ENCODE data around the gene ZNF516.
"Not testable (repeated sequence)": the region's sequence is repeated elsewhere in the genome, so short reads cannot be mapped to it uniquely, and the experiment has no call there.

The ZNF516 gene, protein sequence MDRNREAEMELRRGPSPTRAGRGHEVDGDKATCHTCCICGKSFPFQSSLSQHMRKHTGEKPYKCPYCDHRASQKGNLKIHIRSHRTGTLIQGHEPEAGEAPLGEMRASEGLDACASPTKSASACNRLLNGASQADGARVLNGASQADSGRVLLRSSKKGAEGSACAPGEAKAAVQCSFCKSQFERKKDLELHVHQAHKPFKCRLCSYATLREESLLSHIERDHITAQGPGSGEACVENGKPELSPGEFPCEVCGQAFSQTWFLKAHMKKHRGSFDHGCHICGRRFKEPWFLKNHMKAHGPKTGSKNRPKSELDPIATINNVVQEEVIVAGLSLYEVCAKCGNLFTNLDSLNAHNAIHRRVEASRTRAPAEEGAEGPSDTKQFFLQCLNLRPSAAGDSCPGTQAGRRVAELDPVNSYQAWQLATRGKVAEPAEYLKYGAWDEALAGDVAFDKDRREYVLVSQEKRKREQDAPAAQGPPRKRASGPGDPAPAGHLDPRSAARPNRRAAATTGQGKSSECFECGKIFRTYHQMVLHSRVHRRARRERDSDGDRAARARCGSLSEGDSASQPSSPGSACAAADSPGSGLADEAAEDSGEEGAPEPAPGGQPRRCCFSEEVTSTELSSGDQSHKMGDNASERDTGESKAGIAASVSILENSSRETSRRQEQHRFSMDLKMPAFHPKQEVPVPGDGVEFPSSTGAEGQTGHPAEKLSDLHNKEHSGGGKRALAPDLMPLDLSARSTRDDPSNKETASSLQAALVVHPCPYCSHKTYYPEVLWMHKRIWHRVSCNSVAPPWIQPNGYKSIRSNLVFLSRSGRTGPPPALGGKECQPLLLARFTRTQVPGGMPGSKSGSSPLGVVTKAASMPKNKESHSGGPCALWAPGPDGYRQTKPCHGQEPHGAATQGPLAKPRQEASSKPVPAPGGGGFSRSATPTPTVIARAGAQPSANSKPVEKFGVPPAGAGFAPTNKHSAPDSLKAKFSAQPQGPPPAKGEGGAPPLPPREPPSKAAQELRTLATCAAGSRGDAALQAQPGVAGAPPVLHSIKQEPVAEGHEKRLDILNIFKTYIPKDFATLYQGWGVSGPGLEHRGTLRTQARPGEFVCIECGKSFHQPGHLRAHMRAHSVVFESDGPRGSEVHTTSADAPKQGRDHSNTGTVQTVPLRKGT

DNA sequence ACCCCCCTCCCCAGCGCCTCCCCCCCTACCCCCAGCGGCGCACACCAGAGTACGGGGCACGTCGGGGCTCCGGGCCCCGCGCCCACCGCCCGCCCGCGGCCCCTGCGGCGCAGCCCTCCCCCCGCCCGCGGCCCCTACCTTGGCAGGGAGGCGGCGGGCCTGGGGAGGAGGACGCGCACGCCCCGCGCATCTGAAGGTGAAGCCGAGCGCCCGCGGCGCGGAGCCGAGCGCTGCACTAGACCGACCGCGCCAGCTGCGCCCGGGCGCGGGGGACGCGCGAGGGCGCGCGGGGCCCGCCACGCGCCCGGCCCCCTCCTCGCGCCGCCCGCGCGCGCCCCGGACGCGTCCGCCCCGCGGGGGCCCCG, at the start of gene ZNF516:
Gene ZNF516, minus strand, starts transcription at position 237 of the 365 bp plus-strand sequence. CDS start 52,188 bp downstream, outside the sequence.
- no peak for FAIRE-seq

DNA sequence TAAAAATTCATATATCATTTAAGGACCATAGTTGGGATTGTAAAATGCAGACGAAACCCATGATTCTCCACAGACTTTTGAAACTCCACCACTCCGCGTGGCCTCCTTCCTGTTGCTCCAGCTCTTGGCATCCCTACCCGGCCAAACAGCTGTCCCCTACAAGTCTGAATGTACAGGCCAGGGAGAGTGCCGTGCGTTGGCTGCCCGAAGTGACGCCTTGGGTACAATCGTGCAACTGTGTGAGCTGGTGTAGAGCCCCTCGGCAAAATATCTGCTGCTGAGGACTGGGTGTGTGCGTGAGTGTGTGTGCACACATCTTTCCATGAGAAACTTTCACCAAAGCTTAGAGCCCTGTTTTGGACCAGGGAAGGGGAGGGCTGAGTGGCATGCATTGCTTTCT, 43.8 kb upstream of the ZNF516 start:
- no peak for FAIRE-seq

DNA sequence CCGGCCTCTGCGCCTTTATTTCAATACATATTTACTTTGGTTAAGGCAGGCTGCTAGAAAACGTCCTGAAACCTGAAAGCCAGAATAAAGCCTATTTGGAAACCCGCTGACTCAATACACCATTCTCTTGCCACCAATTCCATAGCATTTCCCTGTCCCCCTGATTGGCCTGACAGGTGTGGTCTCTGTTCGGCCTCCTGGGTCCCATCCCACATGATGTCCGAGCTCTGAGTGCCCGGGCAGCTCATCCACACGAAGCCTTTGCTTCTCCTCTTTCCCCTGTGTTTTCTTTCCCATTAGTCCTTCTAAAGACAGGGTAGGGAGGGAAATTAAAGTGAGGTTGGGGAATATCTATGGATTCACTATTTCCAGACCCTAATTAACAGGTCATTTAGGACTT, 42.6 kb upstream of the ZNF516 start:
- FAIRE-seq: no peak

DNA sequence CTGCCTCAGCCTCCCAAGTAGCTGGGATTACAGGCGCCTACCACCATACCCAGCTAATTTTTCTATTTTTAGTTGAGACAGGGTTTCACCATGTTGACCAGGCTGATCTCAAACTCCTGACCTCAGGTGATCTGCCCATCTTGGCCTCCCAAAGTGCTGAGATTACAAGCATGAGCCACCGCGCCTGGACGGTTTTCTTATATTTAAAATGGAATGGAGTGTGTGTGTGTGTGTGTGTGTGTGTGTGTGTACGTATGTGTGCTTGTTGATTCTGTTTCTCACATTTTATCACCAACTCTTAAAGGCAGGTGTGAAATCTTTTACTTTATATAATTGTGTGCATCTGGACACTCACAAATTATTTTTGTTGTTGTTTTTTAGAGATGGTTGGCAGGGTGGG, 41.6 kb upstream of the ZNF516 start:
- not testable (repeated sequence) for FAIRE-seq

DNA sequence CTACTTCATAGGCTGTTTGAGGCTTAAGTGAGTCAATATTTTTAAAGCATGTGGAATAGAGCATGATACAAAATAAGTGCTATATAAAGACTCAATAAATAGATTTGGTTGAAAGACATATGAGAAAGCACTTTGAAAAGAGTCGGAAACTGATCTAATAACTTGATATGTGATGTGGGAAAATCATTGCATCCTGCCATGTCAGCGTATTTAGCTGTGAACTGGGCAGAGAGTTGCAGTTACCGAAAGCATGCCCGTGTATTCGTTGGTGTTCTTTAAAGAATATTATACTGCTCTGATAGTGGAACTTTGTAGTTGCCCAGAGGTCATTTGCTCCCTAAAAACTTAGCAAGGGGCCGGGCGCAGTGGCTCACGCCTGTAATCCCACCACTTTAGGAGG, 37.8 kb upstream of the ZNF516 start:
- FAIRE-seq: no peak

DNA sequence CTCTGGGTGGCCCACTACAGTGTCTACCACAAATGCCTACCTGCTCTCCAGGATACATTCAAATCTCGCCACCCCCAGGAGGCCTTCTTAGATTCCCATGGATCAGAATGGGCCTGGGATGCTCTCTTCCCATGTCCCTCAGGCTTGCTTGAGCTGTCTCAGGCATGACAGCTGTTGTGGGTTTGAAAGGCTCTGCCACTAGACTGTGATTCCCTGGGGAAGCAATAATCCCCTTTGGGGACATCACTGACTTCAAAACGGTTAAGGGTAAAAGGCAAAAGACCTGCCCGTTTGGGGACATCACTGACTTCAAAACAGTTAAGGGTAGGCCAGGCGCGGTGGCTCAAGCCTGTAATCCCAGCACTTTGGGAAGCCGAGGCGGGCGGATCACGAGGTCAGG, 35.8 kb upstream of the ZNF516 start:
- FAIRE-seq: no peak

DNA sequence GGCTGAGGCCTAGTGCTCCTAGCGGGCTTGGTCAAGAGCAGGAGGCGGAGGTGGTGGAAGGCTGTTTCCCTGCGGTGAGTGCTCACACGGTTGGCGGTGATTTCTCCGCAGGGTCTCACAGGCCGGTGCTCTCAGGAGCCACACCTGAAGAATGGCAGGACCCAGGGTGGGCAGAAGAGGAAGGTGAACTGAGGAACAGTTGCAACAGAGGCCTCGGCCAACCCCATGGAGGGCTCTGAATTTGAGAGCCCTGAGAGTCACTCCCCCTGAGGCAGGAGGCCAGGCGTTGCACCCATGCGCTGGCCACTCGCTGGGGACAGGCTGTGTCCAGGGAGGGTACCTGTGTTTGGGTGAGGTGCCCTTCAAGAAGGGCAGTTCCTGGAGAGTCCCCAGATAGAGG, 35.3 kb upstream of the ZNF516 start:
- FAIRE-seq: no peak

DNA sequence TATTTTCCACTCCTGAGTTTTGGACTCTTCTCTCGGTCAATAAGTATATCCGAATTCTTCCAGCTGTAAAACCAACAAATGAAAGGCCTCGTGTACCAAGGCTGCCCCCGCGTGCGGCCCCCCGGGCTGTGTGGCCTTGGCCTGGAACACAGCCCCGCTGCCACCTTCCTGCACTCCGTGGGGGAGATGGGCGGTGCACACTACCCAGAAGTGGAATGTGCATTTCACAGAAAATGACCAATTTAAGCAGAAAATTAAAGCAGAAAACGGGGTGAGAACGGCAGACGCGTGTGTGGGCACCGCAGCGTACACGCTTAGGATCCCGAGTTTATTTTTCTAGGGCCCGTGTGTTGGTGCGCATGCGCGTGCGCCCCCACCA, 34.4 kb upstream of the ZNF516 start:
- FAIRE-seq: no peak

DNA sequence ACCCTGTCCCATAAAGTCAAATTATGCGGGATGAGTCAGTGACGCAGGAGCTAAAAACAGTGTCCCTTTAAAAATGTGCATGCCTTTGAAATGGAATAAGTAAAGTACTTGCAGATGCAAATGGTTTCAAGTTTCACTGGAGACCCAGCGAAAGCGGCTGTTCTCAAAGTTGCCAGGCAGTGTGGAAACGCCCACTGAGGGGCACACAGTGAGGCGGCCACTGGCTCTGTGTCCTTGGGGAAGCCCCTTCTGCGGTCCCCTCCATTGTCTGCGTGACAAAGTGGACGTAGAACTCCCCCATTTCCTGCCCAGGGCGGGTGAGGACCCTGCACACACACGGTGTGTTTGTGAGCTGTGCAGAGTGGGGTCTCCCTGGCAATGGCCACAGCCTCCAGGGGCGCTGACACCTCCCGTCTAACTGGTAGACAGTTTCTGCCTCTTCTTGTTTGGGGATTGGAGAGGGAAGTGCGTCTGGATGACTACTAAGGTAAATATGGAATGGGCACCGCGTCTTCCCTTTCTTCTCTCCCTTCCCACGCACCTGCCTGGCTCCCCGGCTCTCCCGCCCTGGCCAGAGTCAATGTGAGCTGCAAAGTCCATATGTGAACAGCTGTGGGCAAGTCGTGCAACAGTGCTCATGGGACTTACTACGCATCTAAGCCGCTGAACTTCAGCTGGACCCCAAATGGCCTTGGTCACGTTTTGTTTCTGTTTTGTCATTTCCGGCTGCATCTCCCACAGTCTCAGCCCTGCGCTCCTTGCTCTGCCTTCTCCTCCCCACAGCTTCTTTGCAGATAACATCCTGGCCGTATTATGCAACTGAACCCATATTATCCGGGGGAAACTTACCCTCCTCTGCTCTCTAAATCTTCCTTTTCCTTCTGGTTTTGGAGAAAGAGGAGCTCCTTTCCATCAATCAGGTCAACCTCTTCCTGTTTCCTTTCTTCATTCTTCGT, 33.7 kb upstream of the ZNF516 start:
- no peak for FAIRE-seq

DNA sequence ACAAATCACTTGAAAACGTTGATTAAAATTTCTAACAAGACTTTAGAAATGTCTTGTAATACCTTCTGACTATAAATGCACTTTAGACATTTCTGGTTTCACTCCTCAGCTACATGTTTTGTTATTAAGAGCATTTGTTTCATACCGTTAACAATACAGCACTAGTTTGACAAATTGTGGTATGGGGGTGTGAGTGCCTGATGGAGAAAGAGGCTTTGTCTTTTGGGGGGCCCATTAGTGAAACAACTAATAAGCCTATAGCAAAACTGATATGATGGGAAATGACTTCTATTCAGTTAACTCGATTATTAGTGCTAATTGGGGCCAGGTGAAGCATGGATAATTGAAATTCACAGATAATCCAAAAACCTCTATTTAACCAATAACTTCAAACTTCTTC, 30.9 kb upstream of the ZNF516 start:
- no peak for FAIRE-seq

DNA sequence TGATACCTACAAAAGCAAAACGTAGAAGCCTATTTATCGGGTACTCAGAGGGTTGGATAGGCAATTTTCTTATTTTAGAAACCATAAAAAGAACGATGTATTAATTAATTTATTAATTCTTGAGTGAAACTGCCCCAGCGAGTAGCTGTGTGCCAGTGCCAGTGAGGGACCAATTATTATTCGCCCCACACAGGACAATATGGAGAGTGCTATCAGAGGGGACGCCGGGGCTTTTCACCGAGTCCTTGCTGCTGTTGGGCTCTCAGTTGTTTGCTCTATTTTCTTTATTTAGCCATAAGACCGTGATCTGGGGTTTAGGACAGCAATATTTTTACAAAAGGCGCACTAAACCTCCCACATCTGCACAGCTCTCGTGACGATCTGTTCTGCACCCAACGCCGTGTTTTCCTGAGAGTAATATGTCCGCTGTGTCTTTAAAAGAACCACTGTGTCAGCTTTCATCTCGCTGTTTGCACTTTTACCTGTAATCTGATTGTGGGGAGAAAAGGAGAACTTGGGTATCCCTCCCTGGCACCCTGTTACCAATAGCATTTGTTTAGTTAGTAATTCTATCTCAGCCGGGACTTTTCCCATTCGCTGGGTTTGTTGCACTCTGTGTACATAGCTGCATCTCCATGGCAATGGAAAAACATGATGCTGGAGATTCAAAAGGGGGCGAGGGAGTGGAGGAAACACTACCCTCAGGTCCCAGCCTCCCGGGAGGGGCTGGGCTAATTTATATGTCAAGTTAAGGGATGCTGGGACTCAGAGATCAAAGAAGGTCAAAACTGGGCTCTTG, 30.1 kb upstream of the ZNF516 start:
- no peak for FAIRE-seq

DNA sequence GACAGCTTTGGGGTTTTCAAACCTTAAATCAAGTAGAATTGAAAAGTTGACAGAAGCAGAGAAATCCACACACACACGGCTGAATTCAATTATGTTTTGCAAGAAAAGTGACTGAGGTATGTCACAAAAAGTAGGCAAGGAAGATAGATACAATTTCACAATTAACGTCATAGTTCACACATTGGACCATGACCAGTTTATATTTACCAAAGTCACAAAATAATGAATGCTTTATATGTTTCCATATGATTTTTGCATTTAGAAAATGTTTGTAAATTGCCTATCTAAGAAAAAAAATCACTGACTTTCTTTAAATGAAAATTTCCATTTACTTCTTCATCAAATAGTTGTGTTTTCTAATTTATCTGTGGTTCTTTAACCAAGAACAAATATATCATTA, 29.4 kb upstream of the ZNF516 start:
- no peak for FAIRE-seq

DNA sequence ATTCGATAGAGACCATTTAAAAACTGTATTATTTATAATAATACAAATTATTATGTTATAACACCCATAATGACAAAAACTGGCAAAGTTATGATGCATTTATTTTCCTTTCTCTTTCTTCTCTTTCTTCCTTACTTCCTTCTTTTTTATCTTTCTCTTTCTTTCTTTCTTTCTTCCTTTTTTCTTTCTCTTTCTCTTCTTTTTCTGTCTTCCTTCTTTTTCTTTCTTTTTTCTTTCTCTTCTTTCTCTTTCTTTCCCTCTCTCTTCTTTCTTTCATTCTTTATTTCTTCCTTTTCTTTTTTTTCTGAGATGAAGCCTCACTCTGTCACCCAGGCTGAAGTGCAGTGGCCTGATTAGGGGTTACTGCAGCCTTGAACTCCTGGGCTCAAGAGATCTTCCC, 27.5 kb upstream of the ZNF516 start:
- FAIRE-seq: no peak

DNA sequence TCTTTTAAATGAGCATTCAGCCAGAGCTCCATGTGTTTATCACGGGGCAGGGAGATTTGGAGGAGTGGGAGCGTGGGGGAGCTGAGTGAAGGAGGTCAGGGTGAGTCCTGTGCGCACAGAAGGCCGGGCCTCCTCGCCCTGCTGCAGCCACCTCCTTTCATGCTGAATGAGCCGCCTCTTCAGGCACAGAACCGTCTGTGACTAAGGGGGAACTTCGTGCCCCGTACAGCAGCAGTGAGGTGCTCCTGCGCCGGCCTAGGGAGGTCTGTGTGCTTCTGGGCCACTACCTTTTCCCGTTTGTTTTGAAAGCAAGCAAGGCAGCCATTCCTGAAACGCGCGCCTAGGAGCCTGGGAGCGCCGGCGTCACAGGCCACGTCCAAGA, 27.1 kb upstream of the ZNF516 start:
- FAIRE-seq: no peak

DNA sequence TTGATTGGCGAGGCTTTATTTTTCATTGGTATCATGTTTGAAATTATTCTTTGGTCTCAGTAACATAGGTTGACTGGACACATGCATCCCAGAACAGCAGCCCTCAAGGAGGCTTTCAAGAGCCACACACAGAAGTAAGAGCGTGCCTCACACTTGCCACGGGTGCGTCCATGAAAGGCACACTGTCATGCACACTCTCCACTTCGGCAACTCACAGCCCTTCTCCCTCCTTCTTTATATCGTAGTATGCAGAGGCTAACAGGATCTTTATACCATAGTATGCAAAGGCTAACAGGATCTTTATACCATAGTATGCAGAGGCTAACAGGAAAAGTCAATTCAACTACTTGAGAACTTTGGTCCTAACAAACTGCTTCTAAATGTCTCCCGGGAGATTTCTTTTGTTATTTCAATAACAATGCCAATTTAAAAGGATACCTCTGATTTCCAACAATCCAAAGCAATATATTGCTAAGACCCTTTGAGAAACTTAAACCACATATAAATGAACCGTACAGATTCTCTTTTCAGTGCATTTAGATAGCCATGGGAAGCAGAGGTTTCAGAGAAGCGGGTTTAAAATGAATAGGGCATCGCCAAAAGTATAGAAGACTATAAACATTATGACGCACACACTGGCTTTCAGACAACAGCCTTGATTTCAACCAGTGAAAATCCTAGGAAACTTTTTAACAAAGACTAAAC, 26.5 kb upstream of the ZNF516 start:
- no peak for FAIRE-seq

DNA sequence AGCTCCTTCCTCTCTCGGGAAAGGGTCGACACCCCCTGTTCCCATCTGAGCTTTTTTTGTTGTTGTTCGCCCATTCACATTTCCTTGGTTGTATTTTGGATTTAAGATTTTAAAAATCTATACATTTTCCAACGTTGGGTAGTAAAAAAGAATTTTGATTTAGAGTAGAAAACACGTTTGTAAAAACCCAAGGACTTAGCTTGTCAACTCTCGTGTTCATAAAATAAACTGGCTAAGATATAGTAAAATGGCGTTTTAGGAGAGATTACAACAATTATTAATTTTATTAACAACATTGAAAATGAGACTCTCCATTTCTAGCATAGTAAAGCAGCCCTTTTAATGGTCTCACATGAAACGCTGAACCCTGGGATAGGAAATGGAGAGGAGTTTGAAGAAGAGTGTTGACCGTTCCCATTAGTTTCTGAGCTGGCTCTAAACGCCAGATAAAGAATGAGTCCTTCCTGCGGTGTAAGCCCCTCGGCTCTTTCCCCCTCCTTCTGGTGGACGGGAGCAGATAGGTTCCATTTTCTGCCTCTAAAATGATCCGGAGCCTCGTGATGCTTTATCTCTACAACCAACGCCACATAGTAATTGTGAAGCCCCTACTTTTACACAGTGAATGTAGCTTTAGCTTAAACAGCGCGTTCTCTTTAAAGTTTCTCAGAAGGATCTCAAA, 24.0 kb upstream of the ZNF516 start:
- FAIRE-seq: no peak

DNA sequence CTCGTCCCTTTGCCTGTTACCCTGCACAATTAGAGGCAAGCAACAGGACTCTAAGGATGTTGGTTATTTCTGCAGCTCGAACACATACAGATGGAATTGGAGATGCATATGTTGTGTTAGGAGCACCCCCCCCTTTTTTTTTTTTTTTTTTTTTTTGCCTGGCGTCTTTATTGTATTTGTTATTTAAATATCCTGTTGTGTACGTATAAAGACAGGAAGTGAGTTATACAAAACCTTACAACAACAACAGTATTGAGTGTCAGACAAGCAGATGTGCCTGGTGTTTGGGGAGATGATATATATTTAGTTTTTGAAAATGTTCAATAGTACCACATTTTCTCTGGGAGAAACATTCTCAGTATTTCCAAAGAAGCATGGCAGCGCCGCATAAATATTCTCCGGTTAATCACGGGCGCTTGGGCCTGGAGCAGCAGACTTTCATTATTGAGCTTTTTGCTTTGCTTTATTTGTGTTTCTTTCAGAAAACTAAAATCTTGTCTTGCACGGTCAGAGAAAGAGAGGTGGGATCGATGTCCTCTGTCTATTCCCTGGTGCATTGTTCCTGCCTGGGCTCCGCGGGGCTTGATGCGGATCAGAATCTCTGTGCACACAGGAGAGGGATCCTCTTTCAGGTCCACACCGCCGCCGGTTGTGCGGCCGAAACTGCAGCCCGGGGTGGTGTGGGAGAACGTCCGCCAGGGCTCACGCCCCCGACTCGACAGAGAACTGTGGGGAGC, 23.2 kb upstream of the ZNF516 start:
- no peak for FAIRE-seq

DNA sequence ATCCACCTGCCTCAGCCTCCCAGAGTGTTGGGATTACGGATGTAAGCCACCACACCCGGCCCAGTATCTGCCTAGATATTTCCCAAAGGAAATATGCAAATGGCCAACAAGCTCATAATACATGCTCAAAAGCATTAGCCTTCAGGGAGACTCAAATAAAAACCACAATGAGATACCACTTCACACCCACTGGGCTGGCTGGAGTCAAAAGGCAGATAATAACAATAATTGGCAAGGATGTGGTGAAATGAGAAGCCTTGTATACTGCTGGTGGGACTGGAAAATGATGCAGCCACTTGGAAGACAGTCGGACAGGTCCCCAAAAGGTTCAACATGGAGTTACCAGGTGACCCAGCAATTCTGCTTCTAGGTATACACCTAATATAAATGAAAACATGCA, 20.5 kb upstream of the ZNF516 start:
- FAIRE-seq: no peak

DNA sequence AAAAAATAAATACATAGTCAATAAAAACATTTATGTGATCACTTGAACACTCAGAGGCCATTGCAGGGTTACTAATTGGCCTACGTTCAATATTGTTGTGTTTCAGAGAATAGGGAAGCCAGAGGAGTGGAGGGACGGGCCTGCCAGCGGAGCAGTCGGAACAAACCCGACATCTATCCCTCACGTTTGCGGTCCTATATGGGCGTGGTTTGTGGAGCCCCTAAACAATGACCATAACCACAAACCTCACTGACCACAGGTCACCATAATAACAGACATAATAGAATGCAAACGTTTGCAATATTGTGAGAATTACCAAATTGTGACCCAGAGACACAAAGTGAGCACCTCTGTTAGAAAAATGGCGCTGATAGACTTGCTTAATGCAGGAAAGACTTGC, 19.5 kb upstream of the ZNF516 start:
- no peak for FAIRE-seq
